Esophagus squamous epithelium (tissue), 4 donors: ENCODE data around the gene ECM1.

Experiments
- CTCF ChIP-seq, 6 experiments: fragments of 450-650 bp in 4 of 6; fragments of 200-600 bp in 2 of 6; sonication (generic) in 2 of 6; IDR thresholded peaks; one replicate each; pipeline ENCODE4 v1.5.1; 2016 to 2019; ENCODE audit warnings: antibody characterized with exemption in 6 of 6, mild to moderate bottlenecking in 4 of 6, moderate library complexity in 4 of 6
- POLR2A ChIP-seq, 4 donors: fragments of 450-650 bp; IDR thresholded peaks; one replicate each; pipeline ENCODE4 v1.6.1; 2017; ENCODE audit warnings: antibody characterized with exemption in 4 of 4, mild to moderate bottlenecking in 4 of 4, moderate library complexity in 3 of 4

GRCh38 chr1:150557065-150557600, 49.2 kb downstream of the ECM1 start:
- TF ChIP-seq POLR2A (IDR thresholded peaks at IDR 0.05) (no peak), CTCF (IDR thresholded peaks at IDR 0.05) (no peak)
